GM23248 (cell line): ENCODE results near the gene PDGFRB. TPM values are rescaled to one million over a fixed set of nuclear protein-coding genes. Genes with fewer than 3 reads are reported as not detected.

Source experiments
- DNase-seq: peaks from one replicate; pipeline ENCODE4 v3.0.0-alpha.2; 2015
- H2AFZ ChIP-seq: fragments of 200-600 bp; sonication (generic); 2 replicates; pipeline ENCODE4 v1.6.1; 2016; ENCODE audit warnings: antibody characterized with exemption
- H3F3A ChIP-seq: fragments of 200-600 bp; sonication (generic); 2 replicates; pipeline ENCODE4 v1.6.1; 2016; ENCODE audit warnings: mild to moderate bottlenecking, antibody characterized with exemption, mixed run types; ENCODE audit not compliant: insufficient read depth
- H3K27ac ChIP-seq: fragments of 200-600 bp; sonication (generic); 2 replicates; pipeline ENCODE4 v1.5.1; 2016; ENCODE audit warnings: mild to moderate bottlenecking
- H3K27me3 ChIP-seq: fragments of 200-600 bp; sonication (generic); replicated peaks from 2 replicates; pipeline ENCODE4 v1.6.1; 2016; ENCODE audit warnings: mild to moderate bottlenecking; ENCODE audit not compliant: insufficient read depth
- H3K36me3 ChIP-seq: fragments of 200-600 bp; sonication (generic); 2 replicates; pipeline ENCODE4 v1.6.1; 2016; ENCODE audit warnings: low read depth, mild to moderate bottlenecking
- H3K4me1 ChIP-seq: fragments of 200-600 bp; sonication (generic); 2 replicates; pipeline ENCODE4 v1.6.1; 2016; ENCODE audit warnings: mild to moderate bottlenecking; ENCODE audit not compliant: insufficient read depth
- H3K4me2 ChIP-seq: fragments of 200-600 bp; sonication (generic); one replicate; pipeline ENCODE4 v1.6.1; 2016; ENCODE audit warnings: mild to moderate bottlenecking; ENCODE audit not compliant: unreplicated experiment
- H3K4me3 ChIP-seq: fragments of 200-600 bp; sonication (generic); 2 replicates; pipeline ENCODE4 v1.5.1; 2016; ENCODE audit warnings: mild to moderate bottlenecking
- H3K79me2 ChIP-seq: fragments of 200-600 bp; sonication (generic); 2 replicates; pipeline ENCODE4 v1.6.1; 2016; ENCODE audit warnings: mild to moderate bottlenecking; ENCODE audit not compliant: insufficient read depth
- H3K9ac ChIP-seq: fragments of 200-600 bp; sonication (generic); 2 replicates; pipeline ENCODE4 v1.6.1; 2016; ENCODE audit warnings: mild to moderate bottlenecking
- H3K9me2 ChIP-seq: fragments of 200-600 bp; sonication (generic); 2 replicates; pipeline ENCODE4 v1.6.1; 2016; ENCODE audit warnings: mixed run types, mild to moderate bottlenecking, moderate library complexity; ENCODE audit not compliant: insufficient read depth
- H3K9me3 ChIP-seq: fragments of 200-600 bp; sonication (generic); one replicate; pipeline ENCODE4 v1.6.1; 2017; ENCODE audit warnings: low read depth
- H4K20me1 ChIP-seq: fragments of 200-600 bp; sonication (generic); 2 replicates; pipeline ENCODE4 v1.6.0; 2016; ENCODE audit not compliant: insufficient read depth
- EZH2 ChIP-seq: fragments of 200-600 bp; sonication (generic); IDR thresholded peaks from 2 replicates; pipeline ENCODE4 v1.6.1; 2018; ENCODE audit warnings: antibody characterized with exemption, mild to moderate bottlenecking; ENCODE audit not compliant: insufficient read depth, poor library complexity, severe bottlenecking
- EZH2phosphoT487 ChIP-seq: fragments of 200-600 bp; sonication (generic); IDR thresholded peaks from 2 replicates; pipeline ENCODE4 v1.6.1; 2018; ENCODE audit warnings: antibody characterized with exemption, moderate library complexity, mild to moderate bottlenecking, low read depth; ENCODE audit not compliant: insufficient read depth
- WGBS, 2 experiments: methylation state at CpG; one replicate each; pipeline ENCODE4 v1.1.6; 2015 to 2017; ENCODE audit warnings: low lambda C conversion rate in 2 of 2, low coverage in 1 of 2; ENCODE audit errors: missing lambda C conversion rate in 2 of 2; 5-methylcytosine and 5-hydroxymethylcytosine counted together
- in situ Hi-C: fragments of 300-500 bp; cut with MboI; formaldehyde crosslinking; loops from 2 replicates; pipeline ENCODE4 v1.15.0; 2020
- polyA plus RNA-seq: library from polyadenylated mRNA; unstranded; fragments of >200 nt; fragmentation: Nextera tagmentation; extraction: Ambion mirVana; gene quantifications from 2 replicates; pipeline ENCODE4 v1.2.1, GENCODE V29; 2016
- total RNA-seq: library from RNA; depleted of rRNA; stranded (reverse); fragments of >200 nt; shearing (Covaris generic); gene quantifications from 2 replicates; pipeline ENCODE4 v1.2.3, GENCODE V29; 2014

PDGFRB gene
- total and polyA plus RNA-seq, 2 experiments from 2014 or later = 155 to 205 TPM

GRCh38 chr5:150142959-150143349 is 12.7 kb downstream of the PDGFRB start:
- Histone ChIP-seq H3K27ac (peak overlapping the region; percentile 94), H3K4me2 (peak overlapping the region; percentile 61), H3K27me3 (no peaks in the 10 kb centered on the region), H3K4me3 (0 out of 2 replicates have a peak overlapping the region, but pooled peaks have one; percentile 15), H3K9ac (peak overlapping the region; percentile 79), H3K9me2 (no peaks in the 10 kb centered on the region), H3K4me1 (peaks cover 82% of the 10 kb centered on the region), H3K9me3 (no peaks in the 10 kb centered on the region), H3K36me3 (0 out of 2 replicates have a peak, but pooled peaks cover under 1% of the 10 kb centered on the region), H2AFZ (no peak overlapping the region), H4K20me1 (no peaks in the 10 kb centered on the region), H3K79me2 (peaks cover 74% of the 10 kb centered on the region), H3F3A (peaks cover 70% of the 10 kb centered on the region)
- 0 to 2% methylated on average over 4 of the region's 4 CpGs for WGBS, 2 experiments
- TF ChIP-seq EZH2phosphoT487 (no peak), EZH2 (no peak)
- in situ Hi-C loops = no loop called here
- DNase-seq = peak; percentile 97

GRCh38 chr5:150142185-150142958 is 13.3 kb downstream of the PDGFRB start:
- peaks cover 64% of the 10 kb centered on the region for H3F3A ChIP-seq
- H3K36me3 ChIP-seq = no peaks in the 10 kb centered on the region
- H3K4me1 ChIP-seq = peaks cover 83% of the 10 kb centered on the region
- no peaks in the 10 kb centered on the region for H4K20me1 ChIP-seq
- TF ChIP-seq EZH2phosphoT487 (no peak), EZH2 (no peak)
- H3K79me2 ChIP-seq = peaks cover 74% of the 10 kb centered on the region
- H3K27ac ChIP-seq = peak overlapping the region; percentile 94
- H3K9me2 ChIP-seq = no peaks in the 10 kb centered on the region
- H3K9ac ChIP-seq = peak overlapping the region; percentile 79
- H2AFZ ChIP-seq = no peak overlapping the region
- in situ Hi-C loops = no loop called here
- no peak for DNase-seq
- no peaks in the 10 kb centered on the region for H3K27me3 ChIP-seq
- no peak overlapping the region for H3K4me3 ChIP-seq
- H3K9me3 ChIP-seq = no peaks in the 10 kb centered on the region
- peak overlapping the region; percentile 61 for H3K4me2 ChIP-seq
- WGBS, 2 experiments = 59 to 60% methylated on average over 14 of the region's 14 CpGs

- Histone ChIP-seq H3K27ac (peak overlapping the region; percentile 94), H3K4me1 (peaks cover 90% of the 10 kb centered on the region), H3K36me3 (no peaks in the 10 kb centered on the region), H3K79me2 (peaks cover 74% of the 10 kb centered on the region), H2AFZ (no peak overlapping the region), H3K4me3 (no peak overlapping the region), H3K4me2 (no peak overlapping the region), H3K9me3 (no peaks in the 10 kb centered on the region), H3K27me3 (no peaks in the 10 kb centered on the region), H3K9me2 (no peaks in the 10 kb centered on the region), H4K20me1 (no peaks in the 10 kb centered on the region), H3K9ac (peak overlapping the region; percentile 79), H3F3A (peaks cover 61% of the 10 kb centered on the region)
- no peak for TF ChIP-seq EZH2
- TF ChIP-seq EZH2phosphoT487 = no peak
- in situ Hi-C loops = no loop called here
- peak; percentile 70 for DNase-seq
- 63 to 65% methylated on average over 9 of the region's 9 CpGs for WGBS, 2 experiments
Observed at GRCh38 chr5:150141544-150142184, 14.0 kb downstream of the PDGFRB start.

GRCh38 chr5:150140830-150141229 is 14.8 kb downstream of the PDGFRB start:
- H3K4me3 ChIP-seq = no peak overlapping the region

More at GRCh38 chr5:150140830-150141229, 14.8 kb downstream of the PDGFRB start:
- Histone ChIP-seq H3K27ac (peak overlapping the region; percentile 94), H2AFZ (no peak overlapping the region), H3K9ac (peak overlapping the region; percentile 79), H3K36me3 (no peaks in the 10 kb centered on the region), H3K4me1 (peaks cover 86% of the 10 kb centered on the region), H3K9me3 (no peaks in the 10 kb centered on the region), H4K20me1 (no peaks in the 10 kb centered on the region), H3K4me2 (no peak overlapping the region), H3K9me2 (no peaks in the 10 kb centered on the region), H3F3A (peaks cover 53% of the 10 kb centered on the region), H3K79me2 (peaks cover 65% of the 10 kb centered on the region), H3K27me3 (no peaks in the 10 kb centered on the region)
- TF ChIP-seq EZH2 (no peak), EZH2phosphoT487 (no peak)
- 46 to 54% methylated on average over 10 to 11 of the region's 11 CpGs for WGBS, 2 experiments
- in situ Hi-C loops = no loop called here
- DNase-seq = peak; percentile 36
